Lung microvascular endothelial cell (primary cell): ENCODE results near the gene LLGL2. TPM values are rescaled to one million over a fixed set of nuclear protein-coding genes. Genes with fewer than 3 reads are reported as not detected.

Experiments used
- DNase-seq, 2 donors: peaks; one replicate each; pipeline versions ENCODE4 v3.0.0 to v3.0.0-alpha.2; 2010; ENCODE audit warnings: low read depth in 2 of 2
- total RNA-seq: library from RNA; depleted of rRNA; stranded (reverse); fragments of >200 nt; gene quantifications from 2 replicates; pipeline ENCODE4 v1.2.1, GENCODE V29; 2014

The LLGL2 gene
- total RNA-seq, 1 donor from 2014 or later, result 14.7 TPM

DNA sequence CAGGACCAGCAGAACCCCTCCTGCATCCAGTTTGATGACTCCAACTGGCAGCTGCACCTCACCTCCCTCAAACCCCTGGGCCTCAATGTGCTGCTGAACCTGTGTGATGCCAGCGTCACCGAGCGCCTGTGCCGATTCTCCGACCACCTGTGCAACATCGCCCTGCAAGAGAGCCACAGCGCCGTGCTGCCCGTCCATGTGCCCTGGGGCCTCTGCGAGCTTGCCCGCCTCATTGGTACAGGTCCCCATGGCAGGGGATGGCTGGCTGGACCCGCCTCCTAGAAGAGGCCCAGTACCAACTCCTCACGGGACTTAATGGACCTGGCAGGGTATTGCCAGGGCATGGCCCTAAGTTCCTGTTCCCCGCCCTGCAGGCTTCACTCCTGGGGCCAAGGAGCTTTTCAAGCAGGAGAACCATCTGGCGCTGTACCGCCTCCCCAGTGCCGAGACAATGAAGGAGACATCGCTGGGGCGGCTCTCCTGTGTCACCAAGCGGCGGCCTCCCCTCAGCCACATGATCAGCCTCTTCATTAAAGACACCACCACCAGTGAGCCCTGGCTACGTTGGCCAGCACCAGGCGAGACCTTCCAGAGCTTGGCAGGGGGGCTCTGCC is 32.8 kb upstream of the LLGL2 start:
- DNase-seq, result no peak

DNA sequence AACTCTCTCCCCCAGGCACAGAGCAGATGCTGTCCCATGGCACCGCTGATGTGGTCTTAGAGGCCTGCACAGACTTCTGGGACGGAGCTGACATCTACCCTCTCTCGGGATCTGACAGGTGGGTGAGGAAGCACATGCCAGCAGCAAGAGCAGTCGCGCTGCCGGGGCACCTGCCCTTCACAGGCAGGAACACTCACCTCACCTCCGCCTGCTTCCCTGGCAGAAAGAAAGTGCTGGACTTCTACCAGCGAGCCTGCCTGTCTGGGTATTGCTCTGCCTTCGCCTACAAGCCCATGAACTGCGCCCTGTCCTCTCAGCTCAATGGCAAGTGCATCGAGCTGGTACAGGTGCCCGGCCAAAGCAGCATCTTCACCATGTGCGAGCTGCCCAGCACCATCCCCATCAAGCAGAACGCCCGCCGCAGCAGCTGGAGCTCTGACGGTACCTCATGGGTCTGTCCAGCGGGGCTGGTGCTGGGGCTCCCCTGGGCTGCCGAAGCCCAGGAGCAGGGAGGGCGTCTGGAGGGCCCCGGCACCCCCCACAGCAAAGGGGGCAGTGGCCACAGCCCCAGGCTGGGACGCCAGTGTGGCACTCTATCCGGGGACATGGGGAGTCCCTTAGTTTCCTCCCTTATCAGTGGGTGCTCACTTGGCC is 31.9 kb upstream of the LLGL2 start:
- no peak for DNase-seq

DNA sequence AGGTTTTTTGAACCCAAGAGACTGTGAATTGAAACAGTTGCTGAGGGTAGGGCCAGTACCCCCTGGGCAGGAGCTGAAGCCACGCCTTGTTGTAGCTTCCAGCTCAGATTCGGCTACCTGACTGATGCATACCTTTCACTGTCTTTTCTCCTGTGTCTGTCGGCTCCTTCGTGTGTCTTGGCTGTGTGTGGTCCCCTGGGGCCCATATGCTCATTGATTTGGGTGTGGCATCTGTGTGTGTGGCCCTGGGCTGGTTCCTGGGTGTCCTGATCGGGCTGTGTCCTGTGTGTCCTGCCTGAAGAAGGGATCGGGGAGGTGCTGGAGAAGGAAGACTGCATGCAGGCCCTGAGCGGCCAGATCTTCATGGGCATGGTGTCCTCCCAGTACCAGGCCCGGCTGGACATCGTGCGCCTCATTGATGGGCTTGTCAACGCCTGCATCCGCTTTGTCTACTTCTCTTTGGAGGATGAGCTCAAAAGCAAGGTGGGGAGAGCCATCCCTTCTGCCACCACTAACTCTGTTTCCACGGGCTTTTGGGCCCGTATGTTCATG is 31.1 kb upstream of the LLGL2 start:
- DNase-seq, result no peak

DNA sequence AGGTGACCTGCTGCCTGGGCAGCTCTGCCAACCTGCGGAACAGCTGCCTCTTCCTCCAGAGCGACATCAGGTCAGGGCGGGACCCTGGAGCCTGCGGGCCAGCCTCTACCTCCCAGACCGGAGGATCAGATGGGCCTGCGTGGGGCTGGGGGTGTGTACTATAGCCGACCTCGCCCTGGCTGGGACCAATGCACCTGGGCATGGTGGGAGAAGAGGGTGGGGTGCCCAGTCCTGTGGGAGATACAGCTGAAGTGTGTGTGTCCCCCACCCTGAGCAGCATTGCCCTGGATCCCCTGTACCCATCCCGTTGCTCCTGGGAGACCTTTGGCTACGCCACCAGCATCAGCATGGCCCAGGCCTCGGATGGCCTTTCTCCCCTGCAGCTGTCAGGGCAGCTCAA is 29.5 kb upstream of the LLGL2 start:
- no peak for DNase-seq

DNA sequence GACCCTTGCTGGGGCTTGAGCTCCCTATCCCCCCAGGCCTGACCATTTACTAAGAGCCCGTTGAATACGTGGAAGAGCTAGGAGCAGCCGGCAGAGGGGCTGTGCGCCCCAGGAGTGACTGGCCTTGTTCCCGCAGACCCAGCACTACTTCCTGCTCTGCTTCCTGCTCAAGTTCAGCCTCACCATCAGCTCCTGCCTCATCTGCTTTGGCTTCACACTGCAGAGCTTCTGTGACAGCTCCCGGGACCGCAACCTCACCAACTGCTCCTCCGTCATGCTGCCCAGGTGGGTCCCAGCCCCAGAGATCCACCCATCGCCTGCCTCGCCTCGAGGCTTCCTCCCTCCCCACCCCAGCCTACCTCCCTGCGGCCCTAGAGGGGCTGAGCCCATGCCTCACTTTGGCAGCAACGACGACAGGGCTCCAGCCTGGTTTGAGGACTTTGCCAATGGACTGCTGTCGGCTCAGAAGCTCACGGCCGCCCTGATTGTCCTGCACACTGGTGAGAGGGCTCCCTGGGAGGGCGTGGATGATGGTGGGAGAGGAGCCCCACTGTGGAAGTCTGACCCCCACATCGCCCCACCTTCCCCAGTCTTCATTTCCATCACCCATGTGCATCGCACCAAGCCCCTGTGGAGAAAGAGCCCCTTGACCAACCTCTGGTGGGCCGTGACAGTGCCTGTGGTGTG is 27.3 kb upstream of the LLGL2 start:
- peak; percentile 43 to 55 for DNase-seq

DNA sequence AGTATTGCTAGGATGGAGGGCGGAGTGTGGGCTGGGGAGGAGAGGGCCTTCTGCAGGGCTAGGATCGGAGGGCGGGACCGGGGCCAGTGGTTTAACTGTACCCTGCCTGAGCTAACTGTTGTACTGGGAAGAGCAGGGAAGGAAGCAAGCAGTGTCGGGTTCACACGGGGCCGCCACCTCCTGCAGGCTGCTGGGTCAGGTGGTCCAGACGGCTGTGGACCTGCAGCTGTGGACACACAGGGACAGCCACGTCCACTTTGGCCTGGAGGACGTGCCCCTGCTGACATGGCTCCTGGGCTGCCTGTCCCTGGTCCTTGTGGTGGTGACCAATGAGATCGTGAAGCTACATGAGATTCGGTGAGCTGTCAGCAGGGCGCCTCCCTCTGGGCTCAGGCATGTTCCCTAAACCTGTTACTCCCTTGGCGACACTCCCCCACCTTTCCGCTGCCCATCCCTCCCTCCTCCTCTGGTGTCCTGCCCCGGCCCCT is 26.7 kb upstream of the LLGL2 start:
- no peak for DNase-seq

DNA sequence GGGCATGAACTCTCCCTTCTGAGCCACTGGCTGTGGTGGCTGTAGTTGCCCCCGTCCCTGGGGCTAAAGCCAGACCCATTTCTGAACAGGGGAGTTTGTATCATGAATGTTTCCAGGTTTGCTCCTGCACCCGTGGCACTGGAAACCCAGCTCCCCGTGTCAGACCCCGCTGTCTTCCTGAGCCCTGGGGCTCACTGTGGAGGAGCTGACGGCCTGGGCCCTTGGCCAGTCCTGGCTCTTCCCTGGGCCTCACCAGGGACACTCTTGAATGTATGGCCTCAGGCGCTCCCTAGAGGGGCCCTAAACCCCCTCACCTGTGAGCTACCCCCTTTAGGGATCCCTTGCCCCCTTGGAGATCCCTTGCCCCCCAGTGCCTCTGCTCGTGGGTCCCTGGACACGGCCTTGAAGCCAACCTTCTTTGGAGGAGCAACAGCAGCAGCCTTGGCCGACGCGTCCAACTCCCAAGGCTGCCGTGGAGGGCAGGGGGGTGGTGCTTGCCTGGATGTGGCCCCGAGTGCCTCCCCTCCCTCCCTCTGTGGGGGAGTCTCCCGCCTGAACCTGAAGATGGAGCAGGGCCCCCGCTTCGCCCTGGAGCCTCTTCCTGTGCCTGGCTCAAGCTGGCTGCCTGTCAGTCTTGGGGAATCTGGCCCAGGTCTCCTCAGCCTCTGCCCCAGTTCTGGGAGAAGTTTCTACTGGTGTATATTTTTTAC is 26.0 kb upstream of the LLGL2 start:
- DNase-seq, result no peak

DNA sequence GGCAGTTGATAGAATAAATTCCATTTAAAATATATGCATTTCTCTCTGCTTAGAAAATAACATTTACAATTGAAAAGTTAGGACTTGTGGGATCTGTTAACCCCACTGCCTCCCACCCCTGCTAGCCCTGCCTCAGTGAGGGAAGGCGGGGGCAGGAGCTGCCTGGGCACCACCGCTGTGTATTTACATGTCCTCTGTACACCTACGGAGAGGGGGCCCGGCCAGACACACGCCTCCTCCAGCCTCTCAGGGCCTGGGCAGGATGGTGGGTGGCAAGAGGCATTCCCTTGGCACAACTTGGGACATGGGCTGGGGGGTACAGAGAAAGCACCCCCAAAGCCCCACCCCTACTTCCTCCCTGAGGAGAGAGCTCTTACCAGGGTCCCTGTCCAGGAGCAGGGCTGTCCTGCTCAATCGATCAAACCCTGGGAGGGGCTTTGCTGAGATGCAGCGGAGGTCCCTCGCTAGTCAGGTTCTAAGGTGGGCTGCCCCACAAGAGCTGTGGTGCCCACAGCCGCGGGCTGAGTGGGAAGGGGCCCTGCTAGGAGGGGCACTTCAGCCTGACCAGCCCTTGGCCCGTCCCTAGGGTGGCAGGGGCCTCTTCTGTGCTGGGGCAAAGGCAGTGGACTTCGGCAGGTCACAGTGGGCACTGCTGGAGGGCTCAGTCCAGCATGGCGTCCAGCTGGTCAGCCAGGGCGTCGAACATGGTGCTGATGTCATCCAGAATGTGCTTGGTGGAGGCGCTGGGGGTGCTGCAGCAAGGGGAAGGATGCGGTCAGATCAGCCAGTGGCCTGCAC is 24.9 kb upstream of the LLGL2 start:
- no peak for DNase-seq

DNA sequence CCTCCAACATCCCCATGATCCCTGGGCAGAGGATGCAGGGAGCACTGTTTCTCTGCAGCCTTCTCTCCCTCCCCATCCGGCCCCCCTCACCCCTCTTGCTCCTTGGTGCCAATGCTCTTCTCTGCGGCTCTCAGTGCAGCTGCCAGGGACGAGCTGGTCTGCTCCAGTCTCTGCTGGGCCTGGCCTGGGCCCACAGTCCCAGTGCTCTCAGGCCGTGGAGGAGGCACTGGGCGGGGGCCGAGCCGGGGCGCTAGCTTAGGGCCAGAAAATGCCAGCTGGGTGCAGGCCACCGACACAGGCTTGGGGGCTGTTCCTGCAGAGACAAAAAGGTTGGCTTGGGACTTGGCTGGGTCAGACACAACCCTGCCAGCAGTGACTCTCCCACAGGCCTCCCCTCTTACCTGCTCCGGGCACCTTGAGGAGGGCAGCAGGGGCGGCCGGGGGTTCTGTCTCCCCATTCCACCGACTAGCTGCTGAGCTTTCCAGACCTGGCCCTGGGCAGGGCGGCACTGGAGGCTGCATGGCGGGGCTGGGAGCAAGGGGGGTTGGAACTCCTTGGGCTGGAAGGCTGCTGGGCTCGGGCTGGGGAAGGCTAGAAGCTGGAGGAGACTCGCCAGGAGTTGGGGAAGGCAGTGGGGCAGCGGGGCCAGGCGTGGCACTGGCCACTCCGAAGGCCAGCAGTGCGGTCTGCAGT is 24.0 kb upstream of the LLGL2 start:
- DNase-seq, result no peak

DNA sequence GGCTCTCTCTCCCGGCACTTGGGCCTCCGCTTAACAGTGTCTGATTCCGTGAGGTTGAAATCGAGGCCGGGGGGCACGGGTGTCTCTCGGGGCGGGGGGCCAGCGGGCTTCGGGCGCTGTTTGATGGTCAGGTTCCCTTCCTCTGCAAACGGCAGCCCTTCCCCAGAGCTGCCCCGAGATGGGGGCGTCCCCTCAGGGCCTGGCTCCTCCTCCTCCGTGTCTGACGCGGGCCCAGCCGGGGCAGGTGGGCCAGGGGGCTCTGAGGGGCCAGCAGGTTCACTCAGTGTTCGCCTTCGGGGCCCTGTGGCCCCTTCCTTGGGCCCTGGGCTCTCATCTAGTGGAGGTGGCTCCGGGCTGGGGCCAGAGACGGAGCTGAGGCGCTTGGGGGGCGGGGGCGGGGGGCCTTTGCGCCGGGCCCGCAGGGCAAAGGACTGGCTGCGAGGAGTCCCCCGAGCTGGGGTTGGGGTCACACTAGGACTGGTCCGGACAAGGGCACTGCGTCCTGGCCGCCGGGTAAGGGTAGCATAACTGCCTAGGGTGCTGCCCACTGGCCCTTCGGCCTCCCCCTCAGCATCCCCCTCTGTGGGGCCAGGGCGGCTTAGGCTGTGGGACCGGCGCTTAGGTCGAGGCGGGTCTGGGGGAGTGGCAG is 23.3 kb upstream of the LLGL2 start:
- no peak for DNase-seq

DNA sequence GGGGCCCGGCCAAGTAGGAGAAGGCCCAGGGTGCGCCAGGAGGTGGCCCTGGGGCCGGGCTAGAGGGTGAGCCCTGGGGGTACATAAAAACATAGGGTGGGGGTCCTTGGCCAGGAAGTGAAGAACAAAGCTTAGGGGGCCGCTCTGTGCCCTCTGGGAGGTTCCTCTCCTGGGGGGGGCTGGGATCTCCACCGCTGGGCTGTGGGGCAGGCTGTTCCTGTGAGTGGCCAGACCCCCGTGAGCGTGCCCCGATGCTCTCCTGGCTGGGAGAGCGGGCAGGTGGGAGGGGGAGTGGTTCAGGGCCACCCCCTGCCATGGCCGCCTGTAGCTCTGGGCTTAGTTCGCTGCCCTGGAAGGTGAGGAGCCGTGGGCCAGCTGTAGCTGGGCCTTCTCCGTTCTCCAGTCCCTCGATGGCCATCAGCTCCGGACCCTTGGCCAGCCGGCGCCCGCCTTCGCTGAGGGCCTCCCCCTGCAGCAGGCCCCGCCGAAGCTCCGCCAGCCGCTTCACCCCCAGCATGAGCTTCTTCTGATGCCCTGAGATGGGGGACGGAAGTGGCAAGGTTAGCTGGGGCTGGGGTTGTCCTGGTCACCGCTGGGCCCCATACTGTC is 22.7 kb upstream of the LLGL2 start:
- no peak for DNase-seq

DNA sequence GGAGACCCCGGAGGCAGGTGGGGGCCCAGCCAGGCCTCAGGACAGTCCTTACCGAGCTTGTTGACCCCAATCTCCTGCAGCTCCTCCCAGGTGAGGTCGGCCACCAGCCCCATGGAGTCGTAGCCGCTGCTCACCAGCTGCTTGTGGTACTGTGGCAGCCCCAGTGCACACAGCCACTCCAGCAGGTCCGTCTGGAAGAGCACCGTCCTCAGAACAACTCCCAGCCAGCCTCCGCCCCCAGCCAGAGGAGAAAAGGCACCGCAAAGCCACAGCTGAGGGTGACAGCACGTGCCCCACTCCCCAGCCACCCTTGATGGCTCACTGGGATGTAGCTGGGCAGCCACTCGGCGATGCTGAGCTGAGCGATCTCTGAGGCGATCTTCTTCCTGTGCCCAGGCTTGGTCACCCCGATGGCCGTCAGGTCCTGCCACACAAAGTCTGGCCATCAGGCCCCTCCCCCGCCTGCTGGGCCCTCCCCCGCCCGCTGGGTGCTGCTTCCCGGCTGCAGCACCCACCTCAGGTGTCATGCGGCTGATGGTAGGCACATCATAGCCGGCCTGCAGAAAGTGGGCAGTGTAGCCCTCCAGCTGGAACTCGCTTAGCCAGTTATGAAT is 22.1 kb upstream of the LLGL2 start:
- no peak for DNase-seq

DNA sequence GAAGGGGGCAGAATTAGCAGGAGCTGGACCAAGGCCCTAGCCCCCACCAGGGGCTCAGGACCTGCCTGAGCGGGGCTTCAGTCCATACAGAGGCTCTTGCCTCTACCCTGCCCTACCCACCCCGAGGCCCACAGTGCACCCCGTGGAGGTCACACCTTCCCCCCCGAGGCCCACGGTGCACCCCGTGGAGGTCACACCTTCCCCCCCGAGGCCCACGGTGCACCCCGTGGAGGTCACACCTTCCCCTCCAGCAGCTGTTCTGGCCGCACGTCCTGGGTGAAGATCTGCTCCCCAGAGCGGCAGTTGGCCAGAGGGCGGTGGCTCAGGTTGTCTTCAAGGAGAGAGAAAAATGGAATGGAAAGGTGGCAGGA is 21.5 kb upstream of the LLGL2 start:
- no peak for DNase-seq

DNA sequence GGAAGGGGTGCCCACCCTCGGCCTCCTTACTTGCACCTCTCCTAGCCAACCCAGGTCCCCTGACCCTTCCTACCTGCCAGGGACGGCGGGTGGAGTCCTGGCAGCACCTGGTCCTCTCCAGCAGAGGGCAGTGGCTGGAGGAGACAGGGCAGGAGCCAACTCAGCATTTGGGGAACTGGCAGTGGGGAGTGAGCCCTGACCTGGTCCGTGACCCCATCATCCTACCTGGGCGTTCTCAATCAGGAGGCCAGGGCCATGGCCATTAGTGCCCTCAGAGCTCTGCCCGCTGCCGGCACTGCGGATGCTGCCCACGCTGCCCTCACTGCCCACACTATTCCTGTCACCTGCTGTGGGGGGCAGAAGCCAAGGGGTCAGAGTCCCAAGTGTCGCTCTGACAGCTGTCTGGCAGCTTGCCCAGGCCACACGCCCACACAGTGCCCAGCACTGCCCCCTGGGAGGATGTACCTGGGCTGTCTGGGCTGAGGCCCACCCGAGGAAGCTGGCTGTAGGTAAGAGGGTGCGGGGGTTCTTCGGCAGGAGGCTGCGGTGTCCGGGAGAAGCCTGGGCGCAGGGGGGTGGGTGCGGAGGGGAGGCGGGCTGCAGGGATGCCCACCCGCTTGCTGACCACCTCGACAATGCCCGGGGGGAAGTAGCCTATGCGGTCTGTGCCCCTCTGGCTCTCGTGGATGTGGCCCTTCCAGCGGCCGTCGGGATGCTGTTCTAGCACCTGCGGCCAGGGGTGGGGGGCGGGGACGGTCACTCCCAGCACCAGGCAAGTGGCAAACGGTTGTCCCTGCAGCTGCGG is 20.9 kb upstream of the LLGL2 start:
- no peak for DNase-seq

DNA sequence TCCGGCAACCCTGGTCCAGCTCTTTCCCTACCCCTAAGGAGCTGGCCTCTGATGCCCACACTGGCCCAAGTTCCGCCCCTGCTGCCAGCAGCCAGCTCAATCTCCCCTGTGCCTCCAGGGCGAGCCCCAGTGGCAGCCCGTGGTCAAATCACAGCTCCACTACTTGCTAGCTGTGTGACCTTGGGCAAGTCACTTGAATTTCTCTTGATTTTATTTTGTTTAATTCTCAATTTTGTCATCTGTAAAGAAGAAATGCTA is 20.4 kb upstream of the LLGL2 start:
- no peak for DNase-seq

DNA sequence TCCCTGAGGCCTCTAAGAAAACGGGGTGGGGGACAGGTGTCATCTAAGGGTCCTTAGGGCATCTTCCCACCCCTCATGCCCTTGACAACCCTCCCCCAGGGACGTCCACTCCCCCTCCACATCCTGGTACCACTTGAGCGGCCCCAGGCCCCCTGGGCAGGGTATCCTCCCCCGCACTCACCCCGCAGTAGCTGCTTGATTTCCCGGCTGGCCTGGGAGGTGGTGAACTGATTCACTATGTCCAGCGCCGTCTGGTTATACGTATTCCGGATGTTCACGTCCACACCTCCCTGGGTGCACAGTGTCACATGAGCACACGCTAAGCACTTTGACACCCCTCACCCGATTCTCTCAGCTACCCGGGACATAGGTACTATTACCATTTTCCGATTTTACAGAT is 19.9 kb upstream of the LLGL2 start:
- DNase-seq, result no peak

DNA sequence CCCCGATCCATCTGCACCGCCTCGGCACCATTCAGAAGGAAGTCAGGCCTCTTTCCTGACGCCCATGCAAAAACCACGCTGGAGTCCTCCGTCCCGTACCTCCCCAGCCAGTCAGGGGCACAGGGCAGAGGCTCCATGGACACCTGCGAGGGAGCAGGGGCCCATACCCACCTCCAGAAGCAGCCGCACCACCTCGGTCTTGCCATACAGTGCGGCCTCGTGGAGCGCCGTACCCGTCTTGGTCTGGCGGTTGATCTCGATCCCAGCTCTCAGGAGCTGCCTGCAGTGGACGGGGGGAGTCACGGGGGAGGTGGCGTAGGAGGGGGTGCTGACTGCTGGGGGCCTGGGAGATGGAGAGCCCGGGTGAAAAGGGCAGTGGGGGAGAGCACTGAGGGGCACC is 19.4 kb upstream of the LLGL2 start:
- no peak for DNase-seq

DNA sequence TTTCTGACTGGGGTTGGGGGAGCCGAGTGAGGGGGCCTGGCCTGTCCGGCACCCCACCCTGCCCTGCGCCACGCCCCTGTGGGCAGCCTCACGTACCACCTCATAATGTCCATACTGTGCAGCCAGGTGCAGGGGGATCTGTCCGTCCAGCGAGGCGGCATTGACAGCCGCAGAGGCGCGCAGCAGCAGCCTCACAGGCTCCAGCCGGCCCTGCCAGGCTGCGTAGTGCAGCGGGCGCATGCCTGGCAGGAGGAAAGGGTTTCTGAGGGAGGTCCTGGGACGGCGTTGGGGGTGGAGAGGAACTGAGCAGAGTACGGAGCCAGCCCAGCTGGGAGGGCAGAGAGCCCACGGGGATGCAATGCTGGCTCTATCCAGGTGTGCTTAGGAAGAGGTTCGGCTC is 18.6 kb upstream of the LLGL2 start:
- DNase-seq, result no peak
